MM.1S (cell line): Measurements from ENCODE around the gene SPAG16.

ENCODE experiments used
- DNase-seq: peaks from one replicate; pipeline ENCODE4 v3.0.0-alpha.2; 2015
- H2AFZ ChIP-seq: fragments of 300-600 bp; sonication (generic); 2 replicates; pipeline ENCODE4 v1.6.0; 2016; ENCODE audit warnings: antibody characterized with exemption, low read length
- H3F3A ChIP-seq: fragments of 300-600 bp; sonication (generic); 2 replicates; pipeline ENCODE4 v1.6.1; 2016; ENCODE audit warnings: mild to moderate bottlenecking, antibody characterized with exemption, low read length, moderate library complexity, mixed read lengths; ENCODE audit not compliant: insufficient read depth
- H3K27ac ChIP-seq: fragments of 300-600 bp; sonication (generic); 2 replicates; pipeline ENCODE4 v1.5.1; 2016; ENCODE audit warnings: mild to moderate bottlenecking, low read length
- H3K27me3 ChIP-seq: fragments of 300-600 bp; sonication (generic); replicated peaks from 2 replicates; pipeline ENCODE4 v1.6.0; 2016; ENCODE audit warnings: low read length; ENCODE audit not compliant: insufficient read depth
- H3K36me3 ChIP-seq: fragments of 300-600 bp; sonication (generic); replicated peaks from 2 replicates; pipeline ENCODE4 v1.6.1; 2016; ENCODE audit warnings: mild to moderate bottlenecking, low read length, mixed read lengths; ENCODE audit not compliant: insufficient read depth
- H3K4me1 ChIP-seq: fragments of 300-600 bp; sonication (generic); 2 replicates; pipeline ENCODE4 v1.6.1; 2016; ENCODE audit warnings: low read length, mixed read lengths
- H3K4me2 ChIP-seq: fragments of 300-600 bp; sonication (generic); 2 replicates; pipeline ENCODE4 v1.6.0; 2016; ENCODE audit warnings: low read depth, low read length
- H3K4me3 ChIP-seq: fragments of 300-600 bp; sonication (generic); 2 replicates; pipeline ENCODE4 v1.5.1; 2016; ENCODE audit warnings: low read length, mixed read lengths
- H3K79me2 ChIP-seq: fragments of 300-600 bp; sonication (generic); 2 replicates; pipeline ENCODE4 v1.6.1; 2016; ENCODE audit warnings: mixed run types, low read length, mixed read lengths
- H3K9ac ChIP-seq: fragments of 300-600 bp; sonication (generic); 2 replicates; pipeline ENCODE4 v1.6.1; 2016; ENCODE audit warnings: low read length, mixed read lengths
- H3K9me2 ChIP-seq: fragments of 300-600 bp; sonication (generic); replicated peaks from 2 replicates; pipeline ENCODE4 v1.6.1; 2016; ENCODE audit warnings: mild to moderate bottlenecking, low read length, mixed read lengths; ENCODE audit not compliant: insufficient read depth
- H3K9me3 ChIP-seq: fragments of 300-600 bp; sonication (generic); replicated peaks from 2 replicates; pipeline ENCODE4 v1.6.1; 2016; ENCODE audit warnings: mild to moderate bottlenecking, low read length, mixed read lengths; ENCODE audit not compliant: insufficient read depth
- H4K20me1 ChIP-seq: fragments of 300-600 bp; sonication (generic); 2 replicates; pipeline ENCODE4 v1.6.1; 2016; ENCODE audit warnings: mild to moderate bottlenecking, low read length, moderate library complexity, mixed read lengths; ENCODE audit not compliant: insufficient read depth
- EZH2 ChIP-seq: fragments of 300-600 bp; sonication (generic); optimal IDR thresholded peaks from 2 replicates; pipeline ENCODE3; 2017; ENCODE audit warnings: low read depth, mild to moderate bottlenecking, antibody characterized with exemption, low read length, mixed read lengths
- EZH2phosphoT487 ChIP-seq: fragments of 300-600 bp; sonication (generic); IDR thresholded peaks from 2 replicates; pipeline ENCODE4 v1.6.1; 2018; ENCODE audit warnings: antibody characterized with exemption, low read length
- TF ChIP-seq, protein P1 (sequence below): fragments of 300-600 bp; sonication (generic); IDR thresholded peaks from 2 replicates; pipeline ENCODE4 v1.5.1; 2016; ENCODE audit warnings: antibody characterized with exemption, low read length, mixed read lengths

Gene SPAG16

DNA sequence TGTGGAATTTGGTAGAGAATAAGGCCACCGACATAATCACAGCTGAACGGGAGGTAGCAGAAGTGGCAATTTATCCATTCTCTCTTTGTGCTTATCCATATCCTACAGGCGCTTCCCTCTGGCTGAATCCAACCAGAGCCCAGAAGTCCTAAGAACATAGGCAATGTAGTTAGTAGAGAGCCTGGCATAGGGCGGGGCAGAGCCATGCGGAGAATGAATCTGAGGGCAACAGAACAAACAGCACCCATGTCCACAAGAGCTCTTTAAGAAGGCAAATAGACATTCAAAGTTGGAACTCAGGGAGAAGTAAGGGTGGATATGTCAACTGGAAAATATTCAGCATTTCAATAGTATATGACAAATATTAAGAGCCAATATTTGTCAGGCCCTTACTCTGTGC lies 820.7 kb downstream of the SPAG16 start:
- H4K20me1 ChIP-seq = no peaks in the 10 kb centered on the region
- no peak overlapping the region for H3K27ac ChIP-seq

DNA sequence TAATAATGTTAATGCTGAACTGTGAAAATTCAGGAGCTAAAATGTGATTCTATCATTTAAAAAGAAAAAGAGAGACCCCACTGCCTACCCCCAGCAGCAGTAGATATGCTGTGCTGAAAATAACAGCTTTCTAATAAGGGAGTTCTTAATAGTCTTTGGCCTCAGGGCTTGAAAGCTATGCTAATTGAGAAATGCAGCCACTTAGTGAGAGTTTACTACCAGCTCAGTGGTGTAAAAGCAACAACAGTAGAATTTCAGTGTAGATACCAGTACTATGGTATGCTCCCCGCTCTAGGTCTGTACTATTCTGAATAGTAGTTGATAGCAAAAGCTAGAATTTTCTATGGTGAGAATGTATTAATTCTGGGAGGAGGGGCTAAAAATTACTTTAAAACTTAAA lies 823.5 kb downstream of the SPAG16 start:
- H2AFZ ChIP-seq = no peak overlapping the region
- no peaks in the 10 kb centered on the region for H3K9me2 ChIP-seq
- no peak overlapping the region for H3K27ac ChIP-seq
- no peak for DNase-seq
- 0 out of 2 replicates have a peak, but pooled peaks cover 6% of the 10 kb centered on the region for H3F3A ChIP-seq
- H3K79me2 ChIP-seq = no peaks in the 10 kb centered on the region
- H3K36me3 ChIP-seq = no peaks in the 10 kb centered on the region
- no peaks in the 10 kb centered on the region for H3K27me3 ChIP-seq
- peaks cover 4% of the 10 kb centered on the region for H3K4me1 ChIP-seq
- no peaks in the 10 kb centered on the region for H3K9me3 ChIP-seq
- H4K20me1 ChIP-seq = no peaks in the 10 kb centered on the region
- TF ChIP-seq EZH2phosphoT487 = no peak
- TF ChIP-seq, protein P1, sequence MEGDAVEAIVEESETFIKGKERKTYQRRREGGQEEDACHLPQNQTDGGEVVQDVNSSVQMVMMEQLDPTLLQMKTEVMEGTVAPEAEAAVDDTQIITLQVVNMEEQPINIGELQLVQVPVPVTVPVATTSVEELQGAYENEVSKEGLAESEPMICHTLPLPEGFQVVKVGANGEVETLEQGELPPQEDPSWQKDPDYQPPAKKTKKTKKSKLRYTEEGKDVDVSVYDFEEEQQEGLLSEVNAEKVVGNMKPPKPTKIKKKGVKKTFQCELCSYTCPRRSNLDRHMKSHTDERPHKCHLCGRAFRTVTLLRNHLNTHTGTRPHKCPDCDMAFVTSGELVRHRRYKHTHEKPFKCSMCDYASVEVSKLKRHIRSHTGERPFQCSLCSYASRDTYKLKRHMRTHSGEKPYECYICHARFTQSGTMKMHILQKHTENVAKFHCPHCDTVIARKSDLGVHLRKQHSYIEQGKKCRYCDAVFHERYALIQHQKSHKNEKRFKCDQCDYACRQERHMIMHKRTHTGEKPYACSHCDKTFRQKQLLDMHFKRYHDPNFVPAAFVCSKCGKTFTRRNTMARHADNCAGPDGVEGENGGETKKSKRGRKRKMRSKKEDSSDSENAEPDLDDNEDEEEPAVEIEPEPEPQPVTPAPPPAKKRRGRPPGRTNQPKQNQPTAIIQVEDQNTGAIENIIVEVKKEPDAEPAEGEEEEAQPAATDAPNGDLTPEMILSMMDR = no peak
- TF ChIP-seq EZH2 = no peak
- no peak overlapping the region for H3K4me2 ChIP-seq
- H3K9ac ChIP-seq = no peak overlapping the region
- no peak overlapping the region for H3K4me3 ChIP-seq

More for the DNA sequence above, 820.7 kb downstream of the SPAG16 start:
- Histone ChIP-seq H3K4me2 (no peak overlapping the region), H3K4me3 (no peak overlapping the region), H3K9me3 (no peaks in the 10 kb centered on the region), H2AFZ (no peak overlapping the region), H3K27me3 (no peaks in the 10 kb centered on the region), H3K4me1 (peaks cover 4% of the 10 kb centered on the region), H3K9me2 (no peaks in the 10 kb centered on the region), H3K79me2 (no peaks in the 10 kb centered on the region), H3K9ac (no peak overlapping the region), H3F3A (0 out of 2 replicates have a peak, but pooled peaks cover 6% of the 10 kb centered on the region), H3K36me3 (no peaks in the 10 kb centered on the region)
- no peak for DNase-seq
- TF ChIP-seq, protein P1 = no peak
- no peak for TF ChIP-seq EZH2phosphoT487
- no peak for TF ChIP-seq EZH2

DNA sequence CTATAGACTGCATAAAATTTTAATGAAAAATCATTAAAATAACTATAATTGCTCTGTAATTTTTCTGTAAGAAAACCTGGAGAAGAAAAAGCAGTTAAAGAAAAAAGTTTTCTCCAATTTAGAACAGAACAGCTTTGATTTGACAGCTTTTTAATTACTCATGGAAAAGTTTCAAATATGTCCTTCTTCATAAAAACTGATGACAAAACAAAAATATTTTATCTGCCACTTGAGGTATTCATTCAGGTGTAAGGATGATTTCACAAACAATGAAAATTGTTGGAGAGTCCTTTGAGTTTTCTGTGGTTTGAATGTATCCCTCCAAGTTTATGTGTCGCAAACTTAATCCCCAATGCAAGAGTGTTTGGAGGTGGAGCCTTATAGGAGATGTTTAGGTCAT lies 824.3 kb downstream of the SPAG16 start:
- no peak overlapping the region for H3K27ac ChIP-seq
- no peaks in the 10 kb centered on the region for H3K79me2 ChIP-seq
- no peaks in the 10 kb centered on the region for H3K27me3 ChIP-seq
- DNase-seq = no peak
- no peaks in the 10 kb centered on the region for H4K20me1 ChIP-seq
- no peaks in the 10 kb centered on the region for H3K9me2 ChIP-seq
- TF ChIP-seq EZH2 (no peak), EZH2phosphoT487 (no peak)
- TF ChIP-seq, protein P1 = no peak
- H2AFZ ChIP-seq = no peak overlapping the region
- peaks cover 4% of the 10 kb centered on the region; the same call in 1 of the 2 replicates for H3K4me1 ChIP-seq
- H3K4me3 ChIP-seq = no peak overlapping the region
- H3K9ac ChIP-seq = no peak overlapping the region
- no peaks in the 10 kb centered on the region for H3K36me3 ChIP-seq
- no peaks in the 10 kb centered on the region for H3F3A ChIP-seq
- no peaks in the 10 kb centered on the region for H3K9me3 ChIP-seq
- no peak overlapping the region for H3K4me2 ChIP-seq
